Effector CD4-positive, alpha-beta T cell (primary cell): ENCODE data around the gene TAL1.

ENCODE experiments used
- DNase-seq: peaks from one replicate; pipeline ENCODE4 v3.0.0-alpha.2; 2020

TAL1 gene

GRCh38 chr1:47186267-47187185, 45.5 kb downstream of the TAL1 start:
- DNase-seq, result no peak

GRCh38 chr1:47184822-47185677, 47.0 kb downstream of the TAL1 start:
- DNase-seq, result no peak

- no peak for DNase-seq
Observed at GRCh38 chr1:47184090-47184821, 47.8 kb downstream of the TAL1 start.

- no peak for DNase-seq
Observed at GRCh38 chr1:47183308-47184089, 48.5 kb downstream of the TAL1 start.

GRCh38 chr1:47182676-47183235, 49.3 kb downstream of the TAL1 start:
- DNase-seq, result no peak

- no peak for DNase-seq
Observed at GRCh38 chr1:47181955-47182675, 49.9 kb downstream of the TAL1 start.

GRCh38 chr1:47181095-47181954, 50.7 kb downstream of the TAL1 start:
- DNase-seq, result no peak

- no peak for DNase-seq
Observed at GRCh38 chr1:47180603-47181094, 51.4 kb downstream of the TAL1 start.

GRCh38 chr1:47179988-47180563, 51.9 kb downstream of the TAL1 start:
- DNase-seq, result no peak

- peak; percentile 57 for DNase-seq
Observed at GRCh38 chr1:47179017-47179987, 52.7 kb downstream of the TAL1 start.

- no peak for DNase-seq
Observed at GRCh38 chr1:47178654-47179016, 53.4 kb downstream of the TAL1 start.

GRCh38 chr1:47178020-47178419, 54.0 kb downstream of the TAL1 start:
- DNase-seq, result no peak

GRCh38 chr1:47175227-47175934, 56.6 kb downstream of the TAL1 start:
- DNase-seq, result peak; percentile 20

- DNase-seq, result no peak
Observed at GRCh38 chr1:47174656-47175020, 57.4 kb downstream of the TAL1 start.

GRCh38 chr1:47172782-47173181, 59.2 kb downstream of the TAL1 start:
- DNase-seq, result no peak
